GM19438 (cell line): ENCODE measurements around the gene TC2N.
"Not testable (repeated sequence)": the region's sequence is repeated elsewhere in the genome, so short reads cannot be mapped to it uniquely, and the experiment has no call there.

Experiments
- ATAC-seq: cut with Tn5 transposase; IDR thresholded peaks from one replicate; pipeline ENCODE4 v1.9.1; 2021; ENCODE audit warnings: low read depth; ENCODE audit not compliant: unreplicated experiment

The TC2N gene

DNA sequence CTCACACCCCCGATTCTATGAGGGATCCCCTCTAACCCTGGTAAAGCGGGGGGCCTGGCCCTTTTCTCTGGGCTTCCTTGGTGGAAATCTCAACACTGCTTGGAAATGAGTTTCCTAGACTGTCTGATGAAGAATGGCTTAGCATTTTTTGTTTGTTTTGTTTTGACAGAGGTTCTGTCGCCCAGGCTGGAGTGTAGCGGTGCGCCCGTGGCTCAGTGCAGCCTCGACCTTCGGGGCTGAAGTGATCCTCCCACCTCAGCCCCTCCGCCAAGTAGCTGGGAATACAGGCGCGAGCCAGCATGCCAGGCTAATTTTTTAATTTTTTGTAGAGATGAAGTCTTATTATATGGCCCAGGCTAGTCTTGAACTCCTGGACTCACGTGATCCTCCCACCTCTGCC, 30.3 kb downstream of the TC2N start:
- no peak for ATAC-seq

DNA sequence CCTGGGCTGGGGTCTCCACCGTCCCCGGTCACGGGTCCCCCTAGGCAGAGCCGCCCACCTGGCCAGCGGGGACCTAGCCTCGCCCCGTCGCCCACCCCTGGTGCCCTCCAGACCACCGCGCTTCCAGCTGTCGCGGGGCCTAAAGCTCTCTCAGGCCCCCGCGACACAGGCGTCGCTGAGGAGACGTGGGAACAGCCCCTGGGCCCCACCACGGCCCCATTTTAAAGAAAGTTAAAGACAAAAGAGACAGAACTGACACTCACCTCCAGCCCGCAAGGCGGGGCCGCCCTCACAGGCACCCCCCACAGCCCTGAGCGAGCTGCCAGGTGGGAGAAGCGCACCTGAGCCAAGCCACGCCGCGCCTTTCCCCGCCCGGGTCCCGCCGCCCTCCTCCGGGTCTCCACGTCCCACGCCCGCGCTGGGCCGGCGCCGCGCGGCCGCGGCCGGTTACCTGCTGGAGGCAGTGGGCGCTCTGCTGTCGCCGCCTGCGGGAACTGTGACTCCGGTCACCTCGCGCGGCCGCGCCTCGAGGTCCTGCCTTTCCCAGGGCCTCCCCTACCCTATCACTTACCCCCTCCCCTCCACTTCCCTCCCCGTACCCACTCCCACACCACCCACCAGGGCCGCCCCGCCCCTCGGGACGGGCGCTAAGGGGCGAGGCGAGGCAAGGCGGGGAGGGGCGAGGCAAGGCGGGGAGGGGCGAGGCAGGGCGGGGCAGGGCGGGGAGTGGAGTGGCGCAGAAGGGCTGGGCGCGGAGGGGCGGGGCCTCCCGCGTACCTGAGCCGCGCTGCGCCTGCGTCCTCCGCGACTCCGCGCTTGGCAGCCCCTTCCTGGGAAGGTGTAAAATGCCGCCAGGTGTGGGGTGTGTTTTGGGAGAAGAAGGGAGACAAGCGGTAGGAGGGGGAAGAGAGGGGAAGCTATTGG, 31.2 kb downstream of the TC2N start:
- ATAC-seq: peak; percentile 65

DNA sequence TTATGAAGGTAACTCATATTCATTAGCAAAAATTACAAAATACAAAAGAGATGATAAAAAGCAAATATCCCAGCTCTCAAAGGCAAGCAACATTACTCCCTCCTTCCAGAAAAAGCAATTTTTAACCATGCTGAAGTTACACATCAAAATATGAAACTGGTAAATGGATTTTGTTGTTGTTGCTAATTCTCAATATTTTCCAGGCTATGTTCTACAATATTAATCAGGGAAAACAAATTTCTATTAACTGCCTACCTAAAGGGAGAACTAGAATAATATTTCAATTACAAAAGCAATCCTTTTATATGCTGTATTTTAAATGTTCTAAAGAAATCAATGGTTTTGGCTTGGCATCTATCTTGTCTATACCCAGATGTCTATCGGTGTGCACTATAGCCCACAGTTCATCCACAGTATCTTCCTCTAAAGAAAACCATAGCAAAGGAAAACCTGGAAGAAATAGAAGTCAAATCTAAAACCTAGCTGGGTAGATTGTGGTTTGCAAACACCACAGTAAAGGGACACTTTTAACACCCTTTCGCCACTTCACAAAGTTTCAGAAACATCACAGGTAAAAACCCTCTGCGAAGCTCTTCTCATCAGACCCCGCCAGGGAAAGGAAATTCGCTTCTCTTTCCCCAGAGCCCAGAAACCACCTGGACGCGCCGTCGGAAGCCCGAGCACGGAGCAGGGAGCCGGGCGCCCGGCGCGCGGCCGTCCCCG, 32.0 kb downstream of the TC2N start:
- ATAC-seq: peak; percentile 6

DNA sequence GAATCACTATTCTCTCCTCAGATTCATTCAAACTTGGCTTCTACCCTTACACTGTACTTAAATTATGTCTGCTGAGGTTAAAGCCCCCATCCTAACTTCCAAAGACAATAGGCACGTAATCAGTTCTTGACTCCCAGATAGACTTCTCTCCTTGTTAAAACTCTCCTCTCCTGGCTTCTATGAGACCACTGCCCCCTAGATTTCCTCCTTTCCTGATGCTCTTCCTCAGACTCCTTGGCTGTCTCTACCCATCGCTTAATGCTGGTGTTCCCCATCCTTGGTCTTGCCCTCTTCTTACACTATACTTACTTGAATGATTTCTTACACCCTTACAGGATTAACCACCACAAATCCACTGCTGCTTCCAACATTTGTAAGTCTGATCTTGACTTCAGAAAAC, 32.8 kb downstream of the TC2N start:
- no peak for ATAC-seq

DNA sequence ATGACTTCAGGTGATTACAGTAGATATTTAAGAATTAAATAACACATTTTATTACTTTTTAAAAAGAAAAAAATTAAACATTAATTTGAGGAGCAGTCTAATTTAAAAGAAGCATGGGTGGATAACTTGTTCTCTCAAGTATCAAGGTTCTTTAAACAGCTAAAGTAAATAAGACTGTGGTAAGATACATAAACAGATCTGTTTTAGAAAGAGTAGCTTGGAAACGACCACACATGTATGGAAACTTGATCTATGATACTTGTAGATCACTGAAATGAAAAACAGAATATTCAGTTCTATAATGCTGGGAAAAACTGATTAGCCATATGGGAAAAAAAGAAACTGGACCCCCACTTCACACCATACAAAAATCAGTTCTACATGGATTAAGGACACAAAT, 36.0 kb downstream of the TC2N start:
- ATAC-seq: no peak

DNA sequence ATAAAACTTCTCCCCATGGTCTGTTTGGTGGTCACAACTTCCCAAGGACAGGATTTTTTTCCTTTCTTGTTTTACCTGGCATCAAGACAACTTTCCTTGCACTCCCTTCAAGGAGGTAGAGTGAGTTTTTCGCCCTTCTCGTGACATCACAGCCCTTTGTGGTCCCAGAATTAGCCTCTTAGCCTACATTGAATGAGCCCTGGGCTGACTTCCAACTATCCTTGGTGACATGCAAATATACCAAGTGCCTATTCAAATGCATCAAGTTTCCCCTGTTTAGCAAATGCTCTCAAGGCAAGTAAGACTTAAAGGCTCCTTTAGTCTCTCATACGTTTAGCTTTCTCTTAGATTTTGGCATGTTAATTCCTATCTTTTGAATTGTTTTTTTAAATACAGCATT, 36.6 kb downstream of the TC2N start:
- ATAC-seq: peak; percentile 73

DNA sequence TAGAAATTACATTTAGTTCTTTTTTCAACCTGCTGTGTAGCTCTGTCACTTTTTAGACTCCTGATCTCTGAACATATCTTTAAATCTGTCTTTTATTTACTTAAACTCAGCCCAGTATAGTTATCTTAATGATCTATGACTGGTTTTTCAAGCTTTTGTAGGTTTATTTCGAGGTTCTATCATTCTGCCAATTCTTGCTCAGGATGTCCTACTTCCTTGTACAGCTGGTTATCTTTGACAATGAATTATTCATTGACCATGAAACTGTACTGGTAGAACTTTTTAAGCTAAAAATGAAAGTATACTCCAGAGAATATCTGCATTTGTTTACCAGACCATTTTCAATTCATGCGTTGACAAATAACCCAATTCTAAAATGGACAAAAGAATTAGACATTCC, 37.8 kb downstream of the TC2N start:
- no peak for ATAC-seq

DNA sequence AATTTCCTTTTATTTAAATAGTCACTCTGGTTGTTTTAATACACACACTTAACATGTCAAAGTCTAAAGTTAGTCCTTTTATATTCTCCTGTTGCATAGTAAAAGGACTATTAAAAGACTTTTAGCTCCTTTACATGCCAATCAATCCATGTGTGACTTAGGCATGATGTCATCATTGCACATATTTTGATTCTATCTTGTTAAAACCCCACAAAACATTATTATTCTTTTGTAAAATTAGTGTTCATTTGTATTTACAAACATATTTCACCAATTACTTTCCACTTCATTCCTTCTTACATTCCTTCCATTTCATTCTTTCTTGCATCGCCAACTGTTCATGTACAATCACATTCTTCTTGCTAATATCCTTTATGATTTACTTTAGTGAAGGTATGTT, 39.6 kb downstream of the TC2N start:
- ATAC-seq: no peak

DNA sequence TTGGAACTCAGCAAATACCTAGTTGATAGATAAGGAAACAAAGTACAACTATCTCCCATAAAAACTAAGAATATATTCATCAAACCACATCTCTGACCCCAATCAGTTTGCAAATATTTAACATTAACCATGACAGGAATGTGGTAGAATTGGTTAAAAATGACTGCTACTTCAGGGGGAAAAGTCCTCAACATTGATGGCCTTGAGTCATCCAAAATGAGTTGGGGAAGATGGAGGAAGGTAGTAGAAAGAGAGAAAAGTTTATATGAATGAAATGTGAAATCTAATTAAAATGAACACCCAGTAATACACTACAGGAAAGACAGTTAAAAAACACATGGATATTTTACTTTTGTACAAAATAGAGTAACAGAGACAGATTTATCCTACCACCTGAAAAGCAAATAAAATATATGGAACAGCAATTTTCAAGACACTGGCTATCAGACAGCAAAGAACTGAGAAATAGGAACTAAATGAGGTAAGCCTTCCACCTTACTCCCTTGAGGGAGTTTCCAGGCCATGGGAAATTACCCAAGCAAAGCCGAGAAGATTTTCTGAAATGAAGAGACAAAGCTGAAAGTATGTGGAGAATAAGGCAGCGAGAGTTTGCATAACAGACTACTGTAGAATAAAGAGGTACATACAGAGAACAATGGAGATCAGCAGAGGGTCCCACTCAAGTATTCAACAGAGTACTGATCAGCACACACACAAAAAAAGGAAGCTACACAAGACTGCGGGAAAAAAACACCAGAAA, 49.6 kb downstream of the TC2N start:
- peak; percentile 74 for ATAC-seq

DNA sequence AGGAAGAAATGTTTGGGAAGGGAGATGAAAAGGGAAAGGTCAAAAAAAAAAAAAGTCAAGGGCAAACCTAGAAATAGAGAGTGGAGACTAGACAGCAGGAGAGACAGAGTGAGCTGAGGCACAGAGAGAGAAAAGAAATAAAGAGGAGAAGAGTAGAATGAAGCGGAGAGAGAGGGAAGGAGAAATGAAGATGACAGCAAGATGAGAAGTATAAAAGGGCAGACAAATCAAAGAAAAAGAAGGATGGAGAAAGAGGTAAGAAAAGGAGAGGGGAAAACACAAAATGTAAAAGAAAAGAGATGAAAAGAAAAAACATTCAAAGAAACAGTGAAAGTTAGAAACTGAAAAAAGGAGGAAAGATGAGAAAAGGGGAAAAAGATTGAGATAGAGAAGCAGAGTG, 53.0 kb downstream of the TC2N start:
- no peak for ATAC-seq

DNA sequence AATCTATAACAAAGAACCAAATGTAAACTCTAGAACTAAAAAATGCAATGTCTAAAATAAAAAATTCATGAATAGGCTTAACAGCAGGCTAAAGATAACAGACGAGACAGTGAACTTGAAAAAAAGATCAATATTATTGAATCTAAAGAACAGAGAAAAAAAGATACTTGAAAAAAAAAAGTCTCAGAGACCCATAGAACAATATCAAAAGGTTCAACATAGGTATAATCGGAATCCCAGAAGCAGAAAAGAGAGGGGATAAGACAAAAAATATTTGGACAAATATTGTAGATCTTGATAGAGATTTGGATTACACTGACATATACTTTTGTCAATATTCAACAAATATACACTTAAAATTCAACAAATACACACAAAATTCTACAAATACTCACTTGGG, 56.6 kb downstream of the TC2N start:
- ATAC-seq: no peak

DNA sequence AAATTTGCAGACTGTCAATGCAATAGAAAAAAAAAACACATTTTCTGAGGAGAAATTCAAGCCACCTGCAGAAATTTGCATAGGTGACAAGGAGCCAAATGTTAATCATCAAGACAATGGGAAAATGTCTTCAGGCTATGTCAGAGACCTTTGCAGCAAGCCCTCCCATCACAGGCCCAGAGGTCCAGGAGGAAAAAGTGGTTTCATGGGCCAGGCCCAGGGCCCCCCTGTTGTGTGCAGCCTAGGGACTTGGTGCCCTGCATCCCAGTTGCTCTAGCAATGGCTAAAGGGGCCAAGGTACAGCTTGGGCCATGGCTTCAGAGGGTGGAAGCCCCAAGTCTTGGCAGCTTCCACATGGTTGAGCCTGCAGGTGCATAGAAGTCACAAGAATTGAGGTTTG, 60.6 kb downstream of the TC2N start:
- ATAC-seq: no peak

DNA sequence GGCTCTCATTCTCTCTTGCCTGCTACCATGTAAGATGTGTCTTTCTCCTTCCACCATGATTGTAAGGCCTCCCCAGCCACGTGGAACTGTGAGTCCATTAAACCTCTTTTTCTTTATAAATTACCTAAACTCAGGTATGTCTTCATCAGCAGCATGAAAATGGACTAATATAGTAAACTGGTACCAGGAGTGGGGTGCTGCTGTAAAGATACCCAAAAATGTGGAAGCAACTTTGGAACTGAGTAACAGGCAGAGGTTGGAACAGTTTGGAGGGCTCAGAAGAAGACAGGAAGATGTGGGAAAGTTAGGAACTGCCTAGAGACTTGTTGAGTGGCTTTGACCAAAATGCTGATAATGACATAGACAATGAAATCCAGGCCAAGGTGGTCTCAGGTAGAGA, 61.2 kb downstream of the TC2N start:
- ATAC-seq: not testable (repeated sequence)

DNA sequence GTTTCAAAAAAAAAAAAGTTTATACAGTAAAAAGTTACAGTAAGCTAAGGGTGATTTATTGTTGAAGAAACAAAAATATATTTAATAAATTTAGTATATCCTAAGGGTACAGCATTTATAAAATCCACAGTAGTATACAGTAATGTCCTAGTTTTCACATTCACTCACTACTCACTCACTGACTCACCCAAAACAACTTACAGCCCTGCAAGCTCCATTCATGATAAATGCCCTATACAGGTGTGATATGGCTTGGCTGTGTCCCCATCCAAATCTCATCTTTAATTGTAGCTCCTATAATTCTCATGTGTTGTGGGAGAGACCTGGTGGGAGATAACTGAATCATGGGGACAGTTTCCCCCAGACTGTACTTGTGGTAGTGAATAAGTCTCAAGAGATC, 61.7 kb downstream of the TC2N start:
- ATAC-seq: no peak

DNA sequence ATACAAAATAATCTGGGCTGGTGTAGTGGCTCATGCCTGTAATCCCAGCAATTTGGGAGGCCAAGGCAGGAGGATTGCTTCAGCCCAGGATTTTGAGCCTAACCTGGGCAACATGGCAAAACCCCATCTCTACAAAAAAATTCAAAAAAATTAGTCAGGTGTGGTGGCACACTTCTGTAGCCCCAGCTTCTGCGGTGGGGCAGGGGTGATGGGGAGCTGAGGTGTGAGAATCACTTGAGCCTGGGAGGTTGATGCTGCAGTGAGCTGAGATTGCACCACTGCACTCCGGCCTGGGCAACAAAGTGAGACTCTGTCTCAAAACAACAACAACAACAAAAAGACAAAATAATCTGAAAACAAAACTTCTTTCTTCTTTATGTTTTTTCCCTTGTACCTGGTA, 66.0 kb downstream of the TC2N start:
- ATAC-seq: no peak

DNA sequence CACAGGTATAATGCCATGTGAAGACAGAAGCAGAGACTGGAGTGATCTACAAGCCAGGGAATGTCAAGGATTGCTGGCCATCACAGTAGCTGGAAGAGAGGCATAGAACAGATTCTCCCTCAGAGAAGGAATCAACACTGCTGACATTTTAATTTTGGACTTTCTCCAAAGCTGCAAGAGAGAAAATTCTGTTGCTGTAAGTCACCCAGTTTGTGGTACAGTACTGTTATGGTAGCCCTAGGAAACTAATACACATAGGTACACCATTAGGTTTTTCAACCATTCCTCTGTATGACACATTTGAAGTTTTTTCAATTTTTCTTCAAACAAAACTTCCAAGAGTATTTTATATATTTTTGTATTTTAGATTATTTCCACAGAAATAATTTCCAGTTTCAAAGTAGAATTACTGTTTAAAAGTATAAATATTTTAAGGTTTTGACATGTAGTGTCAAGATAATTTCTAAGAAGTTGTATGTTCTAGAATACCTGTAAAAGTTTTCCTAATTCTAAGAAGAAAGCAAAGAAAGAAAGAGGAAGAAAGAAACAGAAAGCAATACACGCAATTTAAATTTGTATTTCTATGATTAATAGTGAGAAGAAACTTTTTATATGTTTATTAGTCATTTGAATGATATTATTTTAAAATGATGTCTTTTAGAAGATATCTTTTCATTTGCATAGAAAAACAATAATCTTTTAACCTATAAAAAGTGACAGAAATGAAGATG, 70.6 kb downstream of the TC2N start:
- no peak for ATAC-seq

DNA sequence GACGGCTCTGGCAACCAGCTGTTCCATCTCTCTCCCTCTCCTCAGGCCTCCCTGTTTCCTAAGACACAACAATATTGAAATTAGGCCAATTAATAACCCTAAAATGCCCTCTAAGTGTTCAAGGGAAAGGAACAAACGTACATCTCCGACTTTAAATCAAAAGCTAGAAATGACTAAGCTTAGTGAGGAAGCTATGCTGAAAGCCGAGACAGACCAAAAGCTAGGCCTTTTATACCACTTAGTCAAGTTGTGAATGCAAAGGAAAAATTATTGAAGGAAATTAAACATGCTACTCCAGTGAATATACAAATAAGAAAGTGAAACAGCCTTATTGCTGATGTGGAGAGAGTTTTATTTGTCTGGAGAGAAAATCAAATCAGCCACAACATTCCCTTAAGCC, 73.6 kb downstream of the TC2N start:
- ATAC-seq: no peak

DNA sequence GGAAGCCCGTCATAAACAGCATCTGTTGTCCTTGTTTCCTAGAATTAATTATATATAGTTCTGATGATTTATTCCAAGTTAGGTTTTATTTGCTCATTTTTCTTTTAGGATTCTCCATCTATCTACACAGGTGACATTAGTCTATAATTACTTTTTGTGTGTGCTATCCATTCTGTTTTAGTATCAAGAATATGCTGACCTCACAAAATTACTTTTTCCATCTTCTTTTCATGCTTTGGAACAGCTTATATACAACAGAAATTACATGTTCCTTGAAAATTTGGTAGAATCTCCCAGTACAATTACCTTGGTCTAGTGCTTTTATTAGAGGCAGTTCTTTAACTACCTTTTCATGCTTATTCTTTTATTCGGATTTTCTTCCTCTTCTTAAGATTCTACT, 81.1 kb downstream of the TC2N start:
- no peak for ATAC-seq

DNA sequence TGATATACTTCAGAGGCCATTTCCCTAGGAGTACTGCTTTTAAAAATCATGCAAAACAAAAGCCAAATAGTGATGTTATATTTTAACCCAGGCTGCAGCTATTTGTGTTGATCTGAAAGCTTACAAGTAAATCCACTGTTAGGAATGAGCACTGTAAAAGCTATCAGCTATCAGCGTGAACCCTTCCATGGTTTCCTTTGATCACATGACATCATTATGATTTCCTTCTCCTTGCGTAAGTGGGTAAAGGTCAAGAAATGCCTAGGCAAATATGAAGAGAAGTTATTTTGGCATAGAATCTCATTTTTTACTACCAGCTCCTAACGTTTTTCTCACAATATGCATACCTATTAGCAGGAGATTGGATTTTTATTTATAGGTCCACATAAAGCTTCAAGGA, 86.9 kb downstream of the TC2N start:
- no peak for ATAC-seq

DNA sequence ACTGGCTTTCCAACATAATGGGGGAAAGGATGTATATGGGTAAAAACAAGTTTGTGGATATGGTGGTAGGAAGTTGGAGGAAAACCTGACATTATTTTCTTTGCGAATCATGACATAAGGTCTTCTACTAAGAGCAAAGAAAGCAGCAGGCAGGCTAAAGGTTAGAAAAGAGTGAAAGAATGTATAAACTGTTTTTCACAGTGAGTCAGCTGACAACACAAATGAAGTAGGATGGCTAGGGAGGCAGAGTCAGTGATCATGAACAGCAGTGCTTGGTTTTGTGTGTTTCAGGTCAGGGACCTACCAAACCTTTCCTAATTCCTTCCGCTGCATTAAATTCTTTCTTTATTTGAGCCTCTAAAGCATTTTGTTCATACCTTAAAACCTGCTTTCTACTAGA, 89.1 kb downstream of the TC2N start:
- no peak for ATAC-seq
